ENCODE data around the gene MBP.

MBP gene

GRCh38 chr18:77081390-77081778, 51.2 kb downstream of the MBP start:
- in situ Hi-C loops (cut with HindIII; ENCODE audit: low pct_ligation_motif_present, low sequenced_read_pairs): no loop called here
- Histone ChIP-seq H3K27ac (peak overlapping the region; percentile 84), H3K4me3 (ENCODE audit: low read depth, low read length) (no peak overlapping the region), H3K27me3 (replicated peaks) (no peaks in the 10 kb centered on the region), H3K36me3 (replicated peaks) (no peaks in the 10 kb centered on the region)
- no peak for DNase-seq
- TF ChIP-seq CTCF (IDR thresholded peaks at IDR 0.05; ENCODE audit: low read depth, low read length, missing control alignments): no peak

- Histone ChIP-seq H3K4me3 (ENCODE audit: low read depth, low read length) (no peak overlapping the region), H3K27ac (peak overlapping the region; percentile 84), H3K27me3 (replicated peaks) (no peaks in the 10 kb centered on the region), H3K36me3 (replicated peaks) (no peaks in the 10 kb centered on the region)
- no peak for DNase-seq
- no peak for TF ChIP-seq CTCF (IDR thresholded peaks at IDR 0.05; ENCODE audit: low read depth, low read length, missing control alignments)
- in situ Hi-C loops (cut with HindIII; ENCODE audit: low pct_ligation_motif_present, low sequenced_read_pairs): no loop called here
These were observed 52.5 kb downstream of the MBP start for GRCh38 chr18:77079954-77080682.

- in situ Hi-C loops (cut with HindIII; ENCODE audit: low pct_ligation_motif_present, low sequenced_read_pairs): no loop called here
- no peak for TF ChIP-seq CTCF (IDR thresholded peaks at IDR 0.05; ENCODE audit: low read depth, low read length, missing control alignments)
- no peaks in the 10 kb centered on the region for H3K36me3 ChIP-seq (replicated peaks)
- H3K27me3 ChIP-seq (replicated peaks): no peaks in the 10 kb centered on the region
- no peak overlapping the region for H3K4me3 ChIP-seq (ENCODE audit: low read depth, low read length)
- no peak for DNase-seq
- no peak overlapping the region for H3K27ac ChIP-seq
These were observed 53.5 kb downstream of the MBP start for GRCh38 chr18:77079088-77079487.

GRCh38 chr18:77078690-77079070, 53.9 kb downstream of the MBP start:
- Histone ChIP-seq H3K4me3 (ENCODE audit: low read depth, low read length) (no peak overlapping the region), H3K27ac (peak overlapping the region; percentile 65), H3K36me3 (replicated peaks) (no peaks in the 10 kb centered on the region), H3K27me3 (replicated peaks) (no peaks in the 10 kb centered on the region)
- DNase-seq: no peak
- in situ Hi-C loops (cut with HindIII; ENCODE audit: low pct_ligation_motif_present, low sequenced_read_pairs): no loop called here
- no peak for TF ChIP-seq CTCF (IDR thresholded peaks at IDR 0.05; ENCODE audit: low read depth, low read length, missing control alignments)

GRCh38 chr18:77077941-77078689, 54.5 kb downstream of the MBP start:
- no peaks in the 10 kb centered on the region for H3K27me3 ChIP-seq (replicated peaks)
- DNase-seq: peak; percentile 78
- no peak for TF ChIP-seq CTCF (IDR thresholded peaks at IDR 0.05; ENCODE audit: low read depth, low read length, missing control alignments)
- peak overlapping the region; percentile 65 for H3K27ac ChIP-seq
- in situ Hi-C loops (cut with HindIII; ENCODE audit: low pct_ligation_motif_present, low sequenced_read_pairs): no loop called here
- H3K4me3 ChIP-seq (ENCODE audit: low read depth, low read length): no peak overlapping the region
- H3K36me3 ChIP-seq (replicated peaks): no peaks in the 10 kb centered on the region

All from brain microvascular endothelial cell (primary cell).